Natural killer cell treated with Interleukin-12 subunit alpha and Interleukin-12 subunit beta and Interleukin-15 and Interleukin-18, amount 100 ng/mL, for 72 hours (primary cell): ENCODE data around the gene ZNF586. TPM values are rescaled to one million over a fixed set of nuclear protein-coding genes. Genes with fewer than 3 reads are reported as not detected.
"Not testable (repeated sequence)": the region's sequence is repeated elsewhere in the genome, so short reads cannot be mapped to it uniquely, and the experiment has no call there.

Experiments used
- ATAC-seq, 2 donors: fragments of 150-1000 bp; cut with Tn5 transposase in 1 of 2; sonication (Bioruptor Pico), chemical (Tn5 transposase) in 1 of 2; 2 replicates each; pipeline ENCODE4 v1.10.0; 2021
- DNase-seq: peaks from one replicate; pipeline ENCODE4 v3.0.0; 2022; ENCODE audit warnings: low spot score
- H3K27ac Mint-ChIP-seq, 2 donors: 1 replicate in 1 of 2; 2 replicates in 1 of 2; pipeline ENCODE4 v1.8.0; 2022; ENCODE audit warnings: mixed read lengths in 2 of 2, mild to moderate bottlenecking in 1 of 2, moderate library complexity in 1 of 2
- H3K27me3 Mint-ChIP-seq, 2 donors: 1 replicate in 1 of 2; 2 replicates in 1 of 2; pipeline ENCODE4 v1.8.0; 2022; ENCODE audit warnings: mixed read lengths in 2 of 2
- H3K36me3 Mint-ChIP-seq: one replicate; pipeline ENCODE4 v1.8.0; 2022; ENCODE audit warnings: mixed read lengths
- H3K4me1 Mint-ChIP-seq, 2 donors: 1 replicate in 1 of 2; 2 replicates in 1 of 2; pipeline ENCODE4 v1.8.0; 2022; ENCODE audit warnings: low read depth in 2 of 2, mixed read lengths in 2 of 2, mild to moderate bottlenecking in 1 of 2
- H3K4me3 Mint-ChIP-seq: one replicate; pipeline ENCODE4 v1.8.0; 2022; ENCODE audit warnings: mixed read lengths
- H3K9me3 Mint-ChIP-seq: 2 replicates; pipeline ENCODE4 v1.8.0; 2022; ENCODE audit warnings: mixed read lengths
- total RNA-seq, 2 donors: library from RNA; stranded (reverse); gene quantifications; one replicate each; pipeline ENCODE4 v1.2.3, GENCODE V29; 2022

Gene ZNF586
- total RNA-seq, 2 donors from 2014 or later = 19.4 to 20.1 TPM

DNA sequence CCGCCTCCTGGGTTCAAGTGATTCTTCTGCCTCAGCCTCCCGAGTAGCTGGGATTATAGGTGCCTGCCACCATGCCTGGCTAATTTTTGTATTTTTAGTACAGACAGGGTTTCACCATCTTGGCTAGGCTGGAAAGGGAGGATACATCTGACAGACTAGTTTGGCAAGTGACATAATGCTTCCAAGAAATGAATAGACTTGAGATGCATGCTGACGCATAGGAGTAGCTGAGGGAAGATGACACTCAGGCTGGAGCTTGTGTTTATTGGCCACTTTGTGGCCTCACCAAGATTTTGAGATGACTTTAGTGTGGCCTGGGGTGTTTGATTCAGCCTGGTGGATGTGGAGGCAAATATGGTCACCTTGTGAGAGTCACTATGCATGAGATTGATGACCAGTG lies 4.0 kb downstream of the ZNF586 start:
- Mint-ChIP-seq H3K27me3 (no peaks in the 10 kb centered on the region), H3K27ac (peak overlapping the region in 1 of 2 donors; percentile 7), H3K4me1 (peaks cover 29 to 32% of the 10 kb centered on the region in 2 donors), H3K9me3 (peaks cover 13% of the 10 kb centered on the region), H3K4me3 (peak overlapping the region; percentile 23), H3K36me3 (peaks cover 67% of the 10 kb centered on the region)
- ATAC-seq (no peak), DNase-seq (no peak)

- no peak for DNase-seq
- peaks cover 32% of the 10 kb centered on the region for H3K9me3 Mint-ChIP-seq
- no peak overlapping the region for H3K4me3 Mint-ChIP-seq
- no peaks in the 10 kb centered on the region for H3K27me3 Mint-ChIP-seq
- H3K36me3 Mint-ChIP-seq = peaks cover 76% of the 10 kb centered on the region
- H3K4me1 Mint-ChIP-seq = peaks cover 11 to 13% of the 10 kb centered on the region in 2 donors
- ATAC-seq = no peak
- no peak overlapping the region for H3K27ac Mint-ChIP-seq
Observed at GRCh38 chr19:57776764-57777296, 7.4 kb downstream of the ZNF586 start.

DNA sequence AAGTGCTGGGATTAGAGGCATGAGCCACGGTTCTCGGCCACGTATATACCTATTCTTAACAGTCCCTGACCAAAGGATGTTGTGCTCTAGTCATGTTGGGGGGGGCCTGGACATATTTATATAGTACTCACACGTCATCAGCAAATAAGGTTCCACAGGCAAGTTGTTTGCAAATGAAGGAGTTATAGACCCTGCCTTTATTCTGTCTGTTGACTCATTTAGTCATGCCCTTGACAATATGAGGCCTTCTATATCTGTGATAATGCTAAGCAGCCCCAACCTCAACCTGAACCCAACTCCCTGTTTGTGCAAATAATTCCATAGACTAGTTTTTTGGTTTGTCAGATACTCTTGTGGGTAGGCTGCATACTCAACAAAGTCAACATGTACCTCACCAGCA lies 8.9 kb downstream of the ZNF586 start:
- peaks cover 61% of the 10 kb centered on the region for H3K36me3 Mint-ChIP-seq
- no peak overlapping the region for H3K27ac Mint-ChIP-seq
- peaks cover 5 to 10% of the 10 kb centered on the region in 2 donors for H3K4me1 Mint-ChIP-seq
- H3K4me3 Mint-ChIP-seq = no peak overlapping the region
- DNase-seq (no peak), ATAC-seq (no peak)
- H3K27me3 Mint-ChIP-seq = no peaks in the 10 kb centered on the region
- H3K9me3 Mint-ChIP-seq = peaks cover 29% of the 10 kb centered on the region

- Mint-ChIP-seq H3K27ac (no peak overlapping the region), H3K4me1 (peaks cover 0 to 7% of the 10 kb centered on the region in 2 donors), H3K4me3 (no peak overlapping the region), H3K36me3 (peaks cover 54% of the 10 kb centered on the region), H3K27me3 (no peaks in the 10 kb centered on the region), H3K9me3 (peaks cover 25% of the 10 kb centered on the region)
- ATAC-seq = no peak
- DNase-seq = no peak
Observed at GRCh38 chr19:57779220-57779845, 9.9 kb downstream of the ZNF586 start.

- ATAC-seq (no peak), DNase-seq (no peak)
- H3K9me3 Mint-ChIP-seq = peaks cover 23% of the 10 kb centered on the region
Observed at GRCh38 chr19:57786286-57786685, 16.8 kb downstream of the ZNF586 start.

GRCh38 chr19:57786906-57787305 lies 17.4 kb downstream of the ZNF586 start:
- Mint-ChIP-seq H3K9me3 (peaks cover 23% of the 10 kb centered on the region), H3K36me3 (peaks cover 45% of the 10 kb centered on the region), H3K27ac (no peak overlapping the region), H3K4me1 (peaks cover 0 to 9% of the 10 kb centered on the region in 2 donors), H3K27me3 (no peaks in the 10 kb centered on the region), H3K4me3 (no peak overlapping the region)
- ATAC-seq = no peak
- DNase-seq = no peak

More at GRCh38 chr19:57786286-57786685, 16.8 kb downstream of the ZNF586 start:
- no peak overlapping the region for H3K27ac Mint-ChIP-seq
- no peaks in the 10 kb centered on the region for H3K27me3 Mint-ChIP-seq
- no peak overlapping the region for H3K4me3 Mint-ChIP-seq
- H3K36me3 Mint-ChIP-seq = peaks cover 46% of the 10 kb centered on the region
- peaks cover 0 to 9% of the 10 kb centered on the region in 2 donors for H3K4me1 Mint-ChIP-seq

DNA sequence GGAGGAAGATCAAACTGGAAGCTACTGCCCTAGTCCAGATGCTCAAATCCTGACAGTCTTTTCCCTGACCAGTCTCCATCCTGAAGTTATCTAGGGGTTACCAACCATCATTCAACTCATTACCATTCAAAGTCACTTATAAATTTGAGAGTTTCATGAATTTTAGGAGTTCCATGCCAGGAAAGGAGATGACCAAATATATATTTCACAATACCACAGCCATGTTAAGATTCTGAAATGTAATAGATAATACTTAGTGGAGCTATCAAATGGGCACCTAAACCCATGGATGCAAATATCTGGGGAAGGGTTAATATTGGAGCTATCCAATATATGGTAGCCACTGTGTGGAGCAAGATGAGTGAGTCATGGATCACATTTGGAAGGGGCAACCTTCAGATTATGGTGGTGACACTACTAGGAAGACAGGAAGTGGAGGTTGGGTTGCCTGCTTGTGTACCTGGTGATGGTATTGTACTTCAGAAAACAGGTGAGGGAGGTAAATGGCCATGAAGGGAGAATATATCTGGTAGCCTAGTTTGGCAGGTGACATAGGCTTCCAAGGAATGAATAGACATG lies 18.7 kb downstream of the ZNF586 start:
- Mint-ChIP-seq H3K27ac (no peak overlapping the region), H3K27me3 (no peaks in the 10 kb centered on the region), H3K36me3 (peaks cover 49% of the 10 kb centered on the region), H3K9me3 (peaks cover 23% of the 10 kb centered on the region), H3K4me3 (no peak overlapping the region), H3K4me1 (peaks cover 0 to 9% of the 10 kb centered on the region in 2 donors)
- DNase-seq (no peak), ATAC-seq (no peak)

GRCh38 chr19:57789288-57789687 lies 19.8 kb downstream of the ZNF586 start:
- H3K27me3 Mint-ChIP-seq = no peaks in the 10 kb centered on the region
- no peak for DNase-seq
- H3K4me3 Mint-ChIP-seq = no peak overlapping the region
- H3K27ac Mint-ChIP-seq = no peak overlapping the region
- peaks cover 23% of the 10 kb centered on the region for H3K9me3 Mint-ChIP-seq
- peaks cover 0 to 9% of the 10 kb centered on the region in 2 donors for H3K4me1 Mint-ChIP-seq
- ATAC-seq = no peak
- peaks cover 49% of the 10 kb centered on the region for H3K36me3 Mint-ChIP-seq

DNA sequence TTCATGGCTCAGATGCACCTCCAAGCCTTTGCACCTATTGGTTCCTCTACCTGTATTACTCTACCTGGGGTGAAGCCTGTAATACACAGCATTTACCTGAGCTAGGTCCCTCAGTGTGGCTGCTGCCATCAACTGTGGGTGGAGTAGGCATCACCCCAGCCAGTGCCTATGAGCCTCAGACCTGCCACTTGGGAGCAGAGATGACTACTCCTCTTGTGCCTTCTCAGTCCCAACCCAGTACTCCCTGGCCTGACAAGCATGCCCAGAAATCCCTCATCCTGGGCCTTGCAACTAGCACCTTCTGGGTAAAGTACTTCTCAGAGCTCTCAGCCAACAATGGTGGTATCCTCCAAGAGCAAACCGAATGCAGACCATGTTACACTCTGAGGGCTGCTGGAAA lies 27.1 kb downstream of the ZNF586 start:
- DNase-seq, H3K27ac Mint-ChIP-seq, H3K4me1 Mint-ChIP-seq, H3K27me3 Mint-ChIP-seq, H3K9me3 Mint-ChIP-seq, ATAC-seq, H3K4me3 Mint-ChIP-seq: not testable (repeated sequence)
- H3K36me3 Mint-ChIP-seq = peaks cover 18% of the 10 kb centered on the region

DNA sequence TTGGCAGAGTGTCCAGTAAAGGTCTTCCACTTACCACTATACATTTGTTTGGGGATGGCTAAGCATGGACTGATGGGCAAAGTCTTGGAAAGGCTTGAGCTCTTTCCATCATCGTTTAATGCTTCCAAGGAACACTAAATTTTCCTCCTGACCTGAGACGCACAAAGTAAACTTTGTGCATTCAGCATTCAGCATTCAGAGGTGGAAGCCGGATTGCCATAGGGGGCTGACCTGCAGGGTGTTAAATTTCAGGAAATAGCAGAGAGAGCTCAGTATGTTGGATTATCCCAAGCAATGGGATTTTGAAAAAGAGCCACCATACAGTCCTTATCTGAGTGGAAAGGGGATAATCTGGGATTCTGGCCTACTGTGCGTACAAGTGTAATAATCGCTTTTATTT lies 31.2 kb downstream of the ZNF586 start:
- DNase-seq = no peak
- H3K27ac Mint-ChIP-seq = no peak overlapping the region
- H3K9me3 Mint-ChIP-seq = no peaks in the 10 kb centered on the region
- peaks cover 14 to 15% of the 10 kb centered on the region in 2 donors for H3K4me1 Mint-ChIP-seq
- H3K27me3 Mint-ChIP-seq = no peaks in the 10 kb centered on the region
- no peak for ATAC-seq
- H3K4me3 Mint-ChIP-seq = no peak overlapping the region
- H3K36me3 Mint-ChIP-seq = peaks cover 7% of the 10 kb centered on the region

DNA sequence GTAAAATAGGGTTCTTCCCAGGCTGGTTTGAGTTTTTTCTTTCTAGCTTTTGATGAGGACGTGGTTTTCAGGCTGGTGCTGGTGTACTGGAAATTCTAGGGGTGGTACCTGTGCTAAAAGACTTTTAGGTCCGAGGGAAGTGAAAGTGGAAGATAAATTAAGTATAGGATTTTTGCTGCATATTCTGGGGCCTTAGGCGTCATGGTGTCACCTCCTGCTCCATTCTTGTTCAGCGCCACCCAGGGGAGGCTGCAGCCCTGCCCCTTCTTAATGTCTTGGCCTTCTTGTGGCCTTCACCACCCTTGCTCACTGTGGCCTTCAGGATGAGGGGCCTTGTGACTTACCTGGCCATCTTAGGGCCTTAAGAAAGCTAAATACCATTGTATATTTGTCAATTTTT lies 32.8 kb downstream of the ZNF586 start:
- H3K27me3 Mint-ChIP-seq = no peaks in the 10 kb centered on the region
- H3K9me3 Mint-ChIP-seq = no peaks in the 10 kb centered on the region
- peaks cover 11% of the 10 kb centered on the region for H3K36me3 Mint-ChIP-seq
- peaks cover 15 to 17% of the 10 kb centered on the region in 2 donors for H3K4me1 Mint-ChIP-seq
- H3K27ac Mint-ChIP-seq = peak overlapping the region in 1 of 2 donors; percentile 8
- ATAC-seq = no peak
- no peak for DNase-seq
- no peak overlapping the region for H3K4me3 Mint-ChIP-seq

DNA sequence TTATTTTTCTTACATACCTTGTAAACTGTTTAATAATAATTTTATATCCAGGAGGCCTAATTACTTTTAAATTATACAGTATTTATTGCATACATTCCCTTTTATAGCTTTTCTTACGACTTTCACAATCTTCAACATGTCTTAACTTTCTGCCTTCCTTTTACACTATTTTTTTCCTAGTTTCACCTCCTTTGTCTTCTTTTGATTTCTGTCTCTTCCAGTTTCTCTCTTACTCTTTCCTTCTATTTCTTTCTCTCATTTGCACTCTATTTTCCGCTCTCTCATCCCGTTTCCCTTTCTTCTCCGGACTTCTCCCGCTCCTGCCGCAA lies 33.8 kb downstream of the ZNF586 start:
- H3K36me3 Mint-ChIP-seq = peaks cover 17% of the 10 kb centered on the region
- no peaks in the 10 kb centered on the region for H3K27me3 Mint-ChIP-seq
- H3K4me1 Mint-ChIP-seq = peaks cover 15 to 17% of the 10 kb centered on the region in 2 donors
- ATAC-seq = no peak
- DNase-seq = no peak
- no peaks in the 10 kb centered on the region for H3K9me3 Mint-ChIP-seq
- H3K4me3 Mint-ChIP-seq = peak overlapping the region; percentile 77
- peak overlapping the region; percentile 4 to 73 for H3K27ac Mint-ChIP-seq

DNA sequence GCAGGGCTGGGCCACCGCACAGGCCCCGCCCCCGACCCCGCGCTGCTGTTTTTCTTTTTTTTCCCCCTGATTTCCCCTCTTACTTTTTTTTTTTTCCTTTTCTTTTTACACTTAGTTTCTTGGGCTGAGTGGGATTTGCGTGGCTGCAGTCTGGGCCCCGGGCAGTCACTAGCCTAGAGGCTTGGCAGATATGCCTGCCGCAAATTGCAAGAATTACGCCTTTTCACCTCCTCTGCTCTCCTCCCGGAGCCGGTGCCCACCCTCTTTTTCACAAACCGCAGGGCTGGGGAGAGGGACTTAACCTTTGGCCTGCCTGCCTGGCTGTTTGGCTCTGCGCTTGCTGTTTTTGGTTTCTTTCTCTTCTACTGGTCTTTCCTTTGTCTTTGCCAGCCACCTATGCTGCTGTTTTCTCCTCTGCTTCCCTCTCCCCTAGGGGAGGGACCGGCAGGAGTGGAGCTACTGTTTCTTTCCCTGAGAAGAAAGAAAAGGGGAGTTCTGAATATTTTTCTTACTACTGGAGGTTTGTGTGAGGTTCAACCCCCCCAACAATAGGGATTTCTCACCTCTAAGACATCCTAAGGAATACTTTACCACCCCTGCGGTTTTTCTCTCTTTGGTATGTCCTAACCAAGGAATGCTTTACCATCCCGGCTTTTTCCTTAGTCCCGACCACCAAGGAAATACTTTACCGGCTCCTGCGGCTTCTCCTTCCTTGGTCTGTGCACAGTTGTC lies 34.3 kb downstream of the ZNF586 start:
- Mint-ChIP-seq H3K27ac (peak overlapping the region; percentile 4 to 73), H3K9me3 (no peaks in the 10 kb centered on the region), H3K27me3 (no peaks in the 10 kb centered on the region), H3K4me1 (peaks cover 15 to 17% of the 10 kb centered on the region in 2 donors), H3K4me3 (peak overlapping the region; percentile 77), H3K36me3 (peaks cover 17% of the 10 kb centered on the region)
- ATAC-seq (no peak), DNase-seq (no peak)

DNA sequence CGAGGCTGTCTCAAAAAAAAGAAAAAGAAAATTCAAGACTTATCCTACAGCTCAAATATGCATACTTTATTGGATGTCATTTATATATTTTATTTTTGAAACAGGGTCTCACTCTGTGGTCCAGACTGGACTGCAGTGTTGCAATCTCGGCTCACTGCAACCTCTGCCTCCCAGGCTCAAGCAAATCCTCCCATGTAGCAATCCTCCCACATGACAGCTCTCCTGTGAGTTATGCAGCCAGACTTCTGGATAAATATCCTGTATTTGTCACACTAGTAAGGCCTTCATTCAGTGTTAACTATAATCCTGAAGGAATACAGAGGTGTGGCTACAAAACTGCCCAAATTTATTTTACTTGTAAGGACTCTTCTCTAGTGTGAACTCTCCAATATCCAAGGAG lies 38.1 kb downstream of the ZNF586 start:
- Mint-ChIP-seq H3K9me3 (no peaks in the 10 kb centered on the region), H3K27ac (no peak overlapping the region), H3K4me1 (peaks cover 18 to 32% of the 10 kb centered on the region in 2 donors), H3K27me3 (no peaks in the 10 kb centered on the region), H3K4me3 (no peak overlapping the region), H3K36me3 (peaks cover 20% of the 10 kb centered on the region)
- no peak for ATAC-seq
- DNase-seq = no peak
